Stimulated activated CD4-positive, alpha-beta T cell treated with anti-CD3 and anti-CD28 coated beads, TNF-alpha, amount 100 ng/mL, for 1 hour (primary cell): ENCODE measurements around the gene LGR5.

Source experiments
- DNase-seq, 3 donors: peaks; one replicate each; pipeline ENCODE4 v3.0.0-alpha.2; 2020; ENCODE audit warnings: low read depth in 3 of 3, low spot score in 1 of 3

Gene LGR5

DNA sequence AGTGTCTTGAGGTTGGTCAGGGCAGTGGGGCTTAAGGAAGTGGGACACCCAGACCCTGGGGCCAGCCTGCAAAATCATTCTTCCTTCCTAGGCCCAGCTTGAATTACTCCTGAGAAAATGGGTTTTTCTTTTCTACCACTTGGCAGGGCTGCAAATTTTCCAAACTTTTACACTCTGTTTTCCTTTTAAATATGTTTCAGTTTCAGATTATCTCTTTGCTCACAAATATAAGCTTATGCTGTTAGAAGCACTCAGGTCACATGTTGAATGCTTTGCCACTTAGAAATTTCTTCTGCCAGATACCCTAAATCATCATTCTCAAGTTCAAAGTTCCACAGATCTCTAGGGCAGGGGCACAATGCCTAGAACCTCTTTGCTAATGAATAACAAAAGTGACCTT lies 2.9 kb upstream of the LGR5 start:
- no peak for DNase-seq

- DNase-seq: no peak
These were observed 782 bp upstream of the LGR5 start for GRCh38 chr12:71438670-71439361.

- DNase-seq: no peak
These were observed 311 bp upstream of the LGR5 start for GRCh38 chr12:71439362-71439612.

DNA sequence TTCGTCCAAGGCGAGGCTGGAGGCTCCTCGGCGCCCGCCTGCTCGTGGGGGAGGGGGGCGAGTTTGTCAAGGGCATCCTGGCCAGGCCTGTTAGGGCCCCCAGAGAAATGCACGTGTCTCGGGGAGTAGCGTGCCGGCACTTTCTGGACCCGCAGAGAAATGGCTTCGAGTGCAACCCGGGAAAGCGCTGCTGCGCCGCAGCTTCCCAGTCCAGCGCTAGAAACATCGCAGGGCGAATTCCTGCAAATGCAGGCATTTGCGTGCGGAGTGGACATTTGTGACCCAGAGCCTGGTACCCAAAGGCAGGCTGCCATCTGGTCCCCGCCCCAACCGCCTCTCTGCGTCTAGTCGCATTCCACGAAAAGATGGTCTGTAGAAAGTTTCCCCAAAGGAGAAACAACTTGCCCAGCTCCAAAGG lies 756 bp downstream of the LGR5 start:
- no peak for DNase-seq

DNA sequence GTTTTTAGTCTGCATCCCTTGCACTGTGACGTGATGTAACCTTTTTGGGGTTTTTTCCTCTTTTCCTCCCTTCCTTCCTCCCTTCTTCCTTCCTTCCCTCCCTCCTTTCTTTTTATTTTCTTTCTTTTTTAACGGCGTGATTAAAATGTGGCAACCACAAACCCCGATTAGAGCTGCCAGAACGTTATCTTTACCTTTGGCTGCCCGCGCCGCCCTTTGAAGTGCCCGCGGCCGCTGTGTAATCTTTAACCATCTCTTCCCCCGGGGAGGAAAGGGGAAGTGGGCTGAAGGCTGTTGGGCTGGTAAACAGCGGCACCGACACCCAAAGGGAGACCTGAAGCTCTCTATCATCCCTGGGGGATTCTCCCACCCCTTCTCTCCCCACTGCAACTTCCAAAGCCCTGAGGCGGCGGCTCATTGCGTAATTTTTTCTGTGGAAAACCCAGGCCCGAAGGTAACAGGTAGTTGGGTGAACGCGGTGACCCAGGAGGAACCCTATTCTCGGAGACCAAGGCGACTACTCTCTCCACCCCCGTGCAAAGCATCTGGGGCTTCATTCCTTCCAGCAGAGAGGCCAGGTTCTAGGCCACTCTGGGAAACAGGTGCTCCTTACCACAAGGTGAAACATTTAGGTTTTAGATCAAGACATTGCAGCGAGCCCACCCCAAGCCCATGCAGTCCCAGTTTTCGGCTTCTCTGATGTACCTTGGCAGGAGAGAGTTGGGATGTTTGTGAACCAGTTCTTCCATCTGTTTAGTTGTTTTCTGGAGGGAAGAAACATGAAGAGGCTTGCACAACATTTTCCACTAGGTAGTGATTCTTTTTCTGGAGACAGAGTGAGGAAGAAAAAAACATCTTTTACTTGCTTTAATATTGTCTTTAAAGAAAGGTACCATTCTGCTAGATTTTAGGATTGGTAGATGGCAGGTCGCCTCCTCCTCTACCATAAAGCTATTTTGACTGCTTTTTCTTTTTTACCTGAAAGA lies 1.5 kb downstream of the LGR5 start:
- DNase-seq: no peak

- no peak for DNase-seq
These were observed 2.4 kb downstream of the LGR5 start for GRCh38 chr12:71441836-71442566.

- DNase-seq: no peak
These were observed 3.0 kb downstream of the LGR5 start for GRCh38 chr12:71442567-71442931.

DNA sequence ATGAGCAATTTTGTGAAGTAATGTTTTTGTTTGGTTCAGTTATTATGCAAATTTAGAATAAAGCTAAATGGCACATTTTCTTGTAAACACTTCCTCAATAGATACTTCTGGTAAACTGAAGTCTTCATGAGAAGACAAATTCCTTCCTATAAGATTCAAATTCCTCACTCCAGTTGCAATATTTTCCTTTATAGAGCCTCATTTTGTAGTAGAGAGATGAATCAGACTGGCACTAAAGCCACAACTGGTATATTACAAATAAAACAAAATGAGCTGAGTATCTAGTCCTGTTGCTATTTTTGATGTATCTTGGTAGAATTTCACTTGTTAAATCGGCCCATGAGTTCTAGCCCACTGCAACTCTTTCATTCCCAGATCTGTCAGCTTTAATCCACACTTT lies 5.5 kb downstream of the LGR5 start:
- no peak for DNase-seq

DNA sequence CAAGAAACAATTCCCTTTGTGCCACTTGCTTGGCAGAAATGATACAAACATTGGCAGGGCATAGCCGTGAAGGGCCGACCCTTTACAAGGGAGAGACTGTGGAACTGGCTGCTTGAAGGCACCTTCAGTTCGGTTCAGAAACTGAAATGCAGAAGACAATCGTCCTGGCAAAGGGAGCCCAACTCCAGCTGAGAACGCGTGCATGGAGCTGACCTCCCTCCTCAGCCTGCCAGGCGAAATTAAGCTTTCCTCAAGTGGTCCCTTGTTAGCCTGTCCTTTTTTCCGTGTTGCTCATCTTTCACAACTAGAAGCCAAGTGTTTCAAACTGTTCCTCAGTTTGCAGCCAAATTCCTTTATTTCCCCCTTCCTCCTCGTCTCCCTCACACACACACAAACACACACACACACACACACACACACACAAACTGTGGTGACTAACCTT lies 8.1 kb downstream of the LGR5 start:
- DNase-seq: no peak

GRCh38 chr12:71448150-71448581 lies 8.6 kb downstream of the LGR5 start:
- DNase-seq: no peak

GRCh38 chr12:71449373-71450070 lies 9.9 kb downstream of the LGR5 start:
- no peak for DNase-seq

DNA sequence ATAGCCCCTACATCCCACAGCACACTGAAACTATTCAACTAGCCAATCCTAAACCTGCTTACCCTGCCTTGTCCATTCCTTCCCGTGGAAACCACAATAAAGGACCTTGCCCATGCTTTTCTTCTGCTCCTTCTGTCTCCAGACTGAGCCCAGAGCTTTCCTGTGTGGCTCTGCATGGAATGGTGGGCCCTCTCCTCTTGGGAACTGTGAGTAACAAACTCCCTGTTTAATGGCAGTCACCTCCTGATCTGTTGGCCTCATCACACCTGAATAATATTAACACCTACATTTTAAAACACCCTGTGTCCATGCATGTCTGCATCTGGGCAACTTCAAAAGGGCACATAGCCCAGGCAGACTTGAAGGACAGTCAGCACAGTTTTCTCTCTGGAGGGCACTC lies 12.4 kb downstream of the LGR5 start:
- no peak for DNase-seq

DNA sequence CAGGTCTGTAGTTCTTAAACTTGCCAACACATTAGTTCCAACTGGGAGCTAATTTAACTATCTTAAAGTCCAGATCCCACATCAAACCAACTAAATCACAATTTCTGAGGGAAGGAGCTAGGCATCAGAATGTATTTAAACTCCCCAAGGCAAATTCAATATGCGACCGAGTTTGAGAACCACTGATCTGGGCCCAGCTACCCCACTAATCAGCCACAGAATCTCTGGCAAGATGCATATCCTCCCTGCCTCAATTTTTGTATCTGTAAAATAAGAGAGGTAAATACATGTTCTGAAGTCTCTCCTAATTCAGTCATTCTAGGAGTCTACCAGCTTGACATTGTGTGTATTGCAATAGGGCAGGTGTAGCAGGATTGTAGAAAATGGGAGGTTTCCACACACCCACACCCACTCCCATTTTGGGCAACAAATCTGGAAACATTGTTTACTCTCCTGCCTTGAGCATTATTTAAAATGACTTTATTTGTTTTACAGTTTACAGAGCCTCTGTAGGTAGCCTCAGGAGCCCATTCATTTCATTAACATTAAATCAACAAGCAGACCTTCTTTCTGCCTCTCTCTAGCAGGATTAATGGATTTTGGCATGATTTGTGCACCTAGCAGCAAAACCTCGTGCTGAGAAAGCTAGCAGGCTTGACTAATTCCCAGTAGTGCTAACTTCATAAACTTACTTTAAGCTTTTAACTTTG lies 15.6 kb downstream of the LGR5 start:
- DNase-seq: no peak

DNA sequence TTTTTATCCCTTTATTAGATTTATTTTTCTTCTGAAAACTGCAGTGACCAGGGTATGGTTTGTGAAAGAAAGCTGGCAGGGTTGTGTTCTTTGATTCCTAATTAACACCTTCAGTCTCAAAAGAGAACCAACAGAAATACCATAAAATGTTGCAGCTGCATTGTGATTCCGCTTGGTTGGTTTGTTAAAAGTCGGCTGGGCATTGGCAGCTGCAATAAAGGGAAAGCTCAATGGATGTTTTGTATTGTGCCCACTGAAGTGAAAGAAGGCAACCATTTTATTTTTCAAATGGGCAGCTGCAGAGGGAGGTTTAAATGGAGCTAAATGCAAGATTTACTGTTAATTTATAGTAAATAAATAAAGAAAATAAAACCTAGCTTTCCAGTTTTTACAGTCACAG lies 16.7 kb downstream of the LGR5 start:
- DNase-seq: no peak

DNA sequence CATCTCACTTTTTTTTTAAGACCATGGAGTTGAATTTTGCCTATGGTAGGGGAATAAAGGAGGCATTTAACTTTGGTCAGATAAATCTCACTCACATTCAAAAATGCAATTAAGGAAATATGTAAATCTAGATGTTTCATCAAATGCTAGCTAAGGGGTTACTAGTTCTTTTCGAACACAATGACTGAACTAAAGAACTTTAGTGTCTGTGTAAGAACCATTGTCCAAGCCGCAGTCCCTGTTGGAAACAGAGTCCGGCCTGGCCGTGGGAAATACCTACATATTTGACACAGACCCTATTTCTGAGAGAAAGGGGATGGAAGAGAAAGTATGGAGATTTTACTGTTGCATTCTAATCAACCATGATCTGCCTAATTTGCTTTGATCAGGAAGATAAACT lies 17.4 kb downstream of the LGR5 start:
- DNase-seq: no peak

GRCh38 chr12:71460318-71460717 lies 20.7 kb downstream of the LGR5 start:
- DNase-seq: no peak

DNA sequence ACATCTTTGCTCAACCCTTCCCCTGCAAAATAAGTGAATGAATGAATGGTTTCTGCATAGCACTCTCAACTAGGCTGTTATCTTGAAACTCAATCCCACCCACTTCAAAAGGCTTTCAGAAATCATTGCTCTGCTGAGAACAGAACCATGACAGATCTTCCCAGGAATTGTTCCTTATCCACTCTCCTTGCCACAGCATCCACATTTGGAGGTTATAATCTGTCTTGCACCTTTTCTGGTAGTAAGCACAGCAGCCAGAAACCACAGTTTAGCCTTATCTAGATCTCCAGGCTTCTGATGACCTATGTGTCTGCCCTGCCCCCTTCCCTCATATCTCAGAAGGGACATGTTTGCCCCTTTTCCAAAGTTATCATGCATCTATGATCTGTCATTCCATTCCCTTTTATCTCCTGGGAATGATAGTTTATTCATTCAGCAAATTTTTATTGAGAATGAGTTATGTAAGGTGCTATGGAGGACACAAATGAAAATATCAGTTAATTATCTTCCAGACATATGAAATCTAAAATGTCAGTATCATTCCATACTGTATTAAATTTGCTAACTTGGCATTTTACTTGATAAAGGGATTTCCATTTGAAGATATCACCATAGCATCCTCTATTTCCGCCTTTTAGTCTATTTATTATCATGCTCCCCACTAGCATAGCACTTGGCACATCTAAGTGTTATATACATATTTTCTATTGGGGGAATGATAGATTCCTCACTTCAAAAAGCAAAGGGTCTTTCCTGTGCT lies 21.4 kb downstream of the LGR5 start:
- DNase-seq: no peak

DNA sequence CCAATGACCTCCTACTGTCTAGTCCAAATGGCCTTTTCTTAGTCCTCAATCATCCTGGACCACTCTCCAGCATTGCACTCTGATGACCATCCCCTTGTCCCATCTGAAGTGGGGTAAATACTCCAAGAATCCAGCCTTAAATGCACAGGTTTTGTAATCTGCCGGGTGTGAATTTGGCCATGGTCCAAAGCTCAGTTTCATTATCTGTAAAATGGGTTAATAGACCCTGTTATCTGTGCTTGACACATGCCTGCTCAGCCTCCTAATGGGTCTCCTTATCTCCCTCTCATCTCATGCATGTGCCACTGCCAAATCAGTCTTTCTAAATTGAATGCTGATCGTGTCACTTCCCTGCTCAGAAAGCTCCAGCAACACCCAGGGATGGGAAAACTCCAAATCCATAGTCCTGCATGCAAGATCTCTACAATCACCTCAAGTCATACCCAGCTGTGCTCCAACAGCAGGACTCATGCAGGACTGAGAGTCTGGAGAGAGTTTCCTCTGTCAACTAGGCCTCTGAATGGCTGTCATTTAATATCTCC lies 22.3 kb downstream of the LGR5 start:
- no peak for DNase-seq

GRCh38 chr12:71465796-71466195 lies 26.2 kb downstream of the LGR5 start:
- no peak for DNase-seq

- DNase-seq: no peak
These were observed 29.7 kb downstream of the LGR5 start for GRCh38 chr12:71469258-71469750.
